Measurements from ENCODE around the gene TMEM244. TPM values are rescaled to one million over a fixed set of nuclear protein-coding genes. Genes with fewer than 3 reads are reported as not detected.

The TMEM244 gene
- total and polyA plus RNA-seq, 2 of the 13 experiments (the other 11 are each of a cell fraction or from before 2014, with no cell fraction given), result not detected

DNA sequence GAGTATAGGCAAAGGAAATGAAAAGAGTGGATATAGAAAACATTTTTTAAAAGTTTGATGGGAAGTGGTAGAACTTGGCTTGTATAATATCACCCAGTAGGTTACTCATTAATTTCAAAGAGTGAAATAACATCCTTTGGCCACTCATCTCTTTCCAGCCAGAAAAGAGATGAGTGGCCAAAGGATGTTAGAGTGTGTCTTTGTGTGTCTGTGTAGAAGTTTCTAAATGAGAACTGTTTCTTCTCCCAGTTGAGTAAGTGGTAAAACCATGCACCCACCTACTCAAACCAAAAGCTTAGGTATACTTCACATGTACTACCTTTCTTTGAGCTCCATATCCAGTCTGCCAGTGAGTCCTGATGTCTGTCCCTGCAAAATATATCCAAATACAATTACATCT lies 47.7 kb upstream of the TMEM244 start:
- H3K4me2 ChIP-seq (ENCODE audit: low read depth, low read length), result no peak overlapping the region
- POLR2A ChIA-PET, result no interaction called here
- no peaks in the 10 kb centered on the region for H3K4me1 ChIP-seq (ENCODE audit: insufficient read depth, low read length)
- H3K27ac ChIP-seq (ENCODE audit: extremely low read length, insufficient read depth, low read length), result no peak overlapping the region
- no peaks in the 10 kb centered on the region for H4K20me1 ChIP-seq (ENCODE audit: insufficient read depth, low read length)
- DNase-seq (ENCODE audit: low spot score) (no peak), ATAC-seq (no peak), FAIRE-seq (no peak)
- in situ Hi-C loops (cut with HindIII; ENCODE audit: extremely low pct_ligation_motif_present, low pct_unique_long_range_greater_than_20kb), result no loop called here
- H3K9me3 ChIP-seq (ENCODE audit: low read length), result no peaks in the 10 kb centered on the region
- TF ChIP-seq KMT2B (CRISPR knock-in tag; IDR thresholded peaks at IDR 0.05) (no peak), ZNF292 (CRISPR knock-in tag; IDR thresholded peaks at IDR 0.05; ENCODE audit: borderline replicate concordance, low read depth) (no peak), SMAD9 (CRISPR knock-in tag; IDR thresholded peaks at IDR 0.05) (no peak), RELA (CRISPR knock-in tag; IDR thresholded peaks at IDR 0.05) (no peak)
- TF ChIP-seq, protein P1, sequence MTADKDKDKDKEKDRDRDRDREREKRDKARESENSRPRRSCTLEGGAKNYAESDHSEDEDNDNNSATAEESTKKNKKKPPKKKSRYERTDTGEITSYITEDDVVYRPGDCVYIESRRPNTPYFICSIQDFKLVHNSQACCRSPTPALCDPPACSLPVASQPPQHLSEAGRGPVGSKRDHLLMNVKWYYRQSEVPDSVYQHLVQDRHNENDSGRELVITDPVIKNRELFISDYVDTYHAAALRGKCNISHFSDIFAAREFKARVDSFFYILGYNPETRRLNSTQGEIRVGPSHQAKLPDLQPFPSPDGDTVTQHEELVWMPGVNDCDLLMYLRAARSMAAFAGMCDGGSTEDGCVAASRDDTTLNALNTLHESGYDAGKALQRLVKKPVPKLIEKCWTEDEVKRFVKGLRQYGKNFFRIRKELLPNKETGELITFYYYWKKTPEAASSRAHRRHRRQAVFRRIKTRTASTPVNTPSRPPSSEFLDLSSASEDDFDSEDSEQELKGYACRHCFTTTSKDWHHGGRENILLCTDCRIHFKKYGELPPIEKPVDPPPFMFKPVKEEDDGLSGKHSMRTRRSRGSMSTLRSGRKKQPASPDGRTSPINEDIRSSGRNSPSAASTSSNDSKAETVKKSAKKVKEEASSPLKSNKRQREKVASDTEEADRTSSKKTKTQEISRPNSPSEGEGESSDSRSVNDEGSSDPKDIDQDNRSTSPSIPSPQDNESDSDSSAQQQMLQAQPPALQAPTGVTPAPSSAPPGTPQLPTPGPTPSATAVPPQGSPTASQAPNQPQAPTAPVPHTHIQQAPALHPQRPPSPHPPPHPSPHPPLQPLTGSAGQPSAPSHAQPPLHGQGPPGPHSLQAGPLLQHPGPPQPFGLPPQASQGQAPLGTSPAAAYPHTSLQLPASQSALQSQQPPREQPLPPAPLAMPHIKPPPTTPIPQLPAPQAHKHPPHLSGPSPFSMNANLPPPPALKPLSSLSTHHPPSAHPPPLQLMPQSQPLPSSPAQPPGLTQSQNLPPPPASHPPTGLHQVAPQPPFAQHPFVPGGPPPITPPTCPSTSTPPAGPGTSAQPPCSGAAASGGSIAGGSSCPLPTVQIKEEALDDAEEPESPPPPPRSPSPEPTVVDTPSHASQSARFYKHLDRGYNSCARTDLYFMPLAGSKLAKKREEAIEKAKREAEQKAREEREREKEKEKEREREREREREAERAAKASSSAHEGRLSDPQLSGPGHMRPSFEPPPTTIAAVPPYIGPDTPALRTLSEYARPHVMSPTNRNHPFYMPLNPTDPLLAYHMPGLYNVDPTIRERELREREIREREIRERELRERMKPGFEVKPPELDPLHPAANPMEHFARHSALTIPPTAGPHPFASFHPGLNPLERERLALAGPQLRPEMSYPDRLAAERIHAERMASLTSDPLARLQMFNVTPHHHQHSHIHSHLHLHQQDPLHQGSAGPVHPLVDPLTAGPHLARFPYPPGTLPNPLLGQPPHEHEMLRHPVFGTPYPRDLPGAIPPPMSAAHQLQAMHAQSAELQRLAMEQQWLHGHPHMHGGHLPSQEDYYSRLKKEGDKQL (CRISPR knock-in tag; IDR thresholded peaks at IDR 0.05; ENCODE audit: low read depth), result no peak
- TF ChIP-seq, protein P2, sequence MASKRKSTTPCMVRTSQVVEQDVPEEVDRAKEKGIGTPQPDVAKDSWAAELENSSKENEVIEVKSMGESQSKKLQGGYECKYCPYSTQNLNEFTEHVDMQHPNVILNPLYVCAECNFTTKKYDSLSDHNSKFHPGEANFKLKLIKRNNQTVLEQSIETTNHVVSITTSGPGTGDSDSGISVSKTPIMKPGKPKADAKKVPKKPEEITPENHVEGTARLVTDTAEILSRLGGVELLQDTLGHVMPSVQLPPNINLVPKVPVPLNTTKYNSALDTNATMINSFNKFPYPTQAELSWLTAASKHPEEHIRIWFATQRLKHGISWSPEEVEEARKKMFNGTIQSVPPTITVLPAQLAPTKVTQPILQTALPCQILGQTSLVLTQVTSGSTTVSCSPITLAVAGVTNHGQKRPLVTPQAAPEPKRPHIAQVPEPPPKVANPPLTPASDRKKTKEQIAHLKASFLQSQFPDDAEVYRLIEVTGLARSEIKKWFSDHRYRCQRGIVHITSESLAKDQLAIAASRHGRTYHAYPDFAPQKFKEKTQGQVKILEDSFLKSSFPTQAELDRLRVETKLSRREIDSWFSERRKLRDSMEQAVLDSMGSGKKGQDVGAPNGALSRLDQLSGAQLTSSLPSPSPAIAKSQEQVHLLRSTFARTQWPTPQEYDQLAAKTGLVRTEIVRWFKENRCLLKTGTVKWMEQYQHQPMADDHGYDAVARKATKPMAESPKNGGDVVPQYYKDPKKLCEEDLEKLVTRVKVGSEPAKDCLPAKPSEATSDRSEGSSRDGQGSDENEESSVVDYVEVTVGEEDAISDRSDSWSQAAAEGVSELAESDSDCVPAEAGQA (IDR thresholded peaks at IDR 0.05; ENCODE audit: low read depth), result no peak
- TF ChIP-seq, protein P2 (CRISPR knock-in tag; IDR thresholded peaks at IDR 0.05; ENCODE audit: borderline replicate concordance), result no peak
- TF ChIP-seq, protein P3, sequence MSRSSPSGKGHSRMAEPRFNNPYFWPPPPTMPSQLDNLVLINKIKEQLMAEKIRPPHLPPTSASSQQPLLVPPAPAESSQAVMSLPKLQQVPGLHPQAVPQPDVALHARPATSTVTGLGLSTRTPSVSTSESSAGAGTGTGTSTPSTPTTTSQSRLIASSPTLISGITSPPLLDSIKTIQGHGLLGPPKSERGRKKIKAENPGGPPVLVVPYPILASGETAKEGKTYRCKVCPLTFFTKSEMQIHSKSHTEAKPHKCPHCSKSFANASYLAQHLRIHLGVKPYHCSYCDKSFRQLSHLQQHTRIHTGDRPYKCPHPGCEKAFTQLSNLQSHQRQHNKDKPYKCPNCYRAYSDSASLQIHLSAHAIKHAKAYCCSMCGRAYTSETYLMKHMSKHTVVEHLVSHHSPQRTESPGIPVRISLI (CRISPR knock-in tag; IDR thresholded peaks at IDR 0.05; ENCODE audit: borderline replicate concordance), result no peak
- intact Hi-C loops (cut with micrococcal nuclease; ENCODE audit: unreplicated experiment), result no loop called here
- no peak overlapping the region for H3K4me3 ChIP-seq (replicated peaks in 1 of 3; ENCODE audit: insufficient read depth in 1 of 3, low read depth in 2 of 3, low read length in 3 of 3)
- no peak overlapping the region for H3K9ac ChIP-seq (ENCODE audit: insufficient read depth, low read depth, low read length)
- peaks cover 0 to 5% of the 10 kb centered on the region in 2 experiments; a peak in 1 of 5 replicates for H3K27me3 ChIP-seq (ENCODE audit: control insufficient read depth in 1 of 2, insufficient read depth in 2 of 2, low read length in 2 of 2)
- no peaks in the 10 kb centered on the region for H3K79me2 ChIP-seq (ENCODE audit: insufficient read depth, low read length)
- no peaks in the 10 kb centered on the region for H3K36me3 ChIP-seq (replicated peaks in 1 of 2; ENCODE audit: control insufficient read depth in 1 of 2, insufficient read depth in 2 of 2, low read length in 2 of 2)
- no peak overlapping the region for H2AFZ ChIP-seq (ENCODE audit: low read length)
- CTCF ChIA-PET (ENCODE audit: low intra/inter-chr PET ratio, low total read pairs), result no interaction called here
- BruUV-seq (replicated peaks), result no TSS peak
